ENCODE results near the gene GRM4.

GRCh38 chr6:34035704-34036356 is 110.1 kb downstream of the GRM4 start:
- TF ChIP-seq GATA2 (IDR thresholded peaks at IDR 0.05; ENCODE audit: low read depth, low read length) (no peak), GATA3 (IDR thresholded peaks at IDR 0.05; ENCODE audit: low read depth, low read length) (no peak)
